Stomach smooth muscle (tissue), 2 donors: ENCODE data around the gene TSPAN17.
A peak's percentile ranks its signal among the peaks of the same experiment; 100 is the strongest.

ENCODE experiments used
- H3K27ac ChIP-seq: one replicate; pipeline ENCODE4 v1.7.0; 2013; ENCODE audit warnings: mild to moderate bottlenecking, low read length, inconsistent platforms
- H3K27me3 ChIP-seq, 2 donors: one replicate each; pipeline ENCODE4 v1.7.0; 2013; ENCODE audit warnings: low read length in 2 of 2; ENCODE audit not compliant: insufficient read depth in 2 of 2, control insufficient read depth in 1 of 2
- H3K36me3 ChIP-seq, 2 donors: one replicate each; pipeline ENCODE4 v1.7.0; 2013; ENCODE audit warnings: low read length in 2 of 2; ENCODE audit not compliant: control insufficient read depth in 2 of 2, insufficient read depth in 2 of 2
- H3K4me1 ChIP-seq: one replicate; pipeline ENCODE4 v1.7.0; 2013; ENCODE audit warnings: low read length; ENCODE audit not compliant: control insufficient read depth, insufficient read depth
- H3K4me3 ChIP-seq, 2 donors: one replicate each; pipeline ENCODE4 v1.7.0; 2013; ENCODE audit warnings: low read length in 2 of 2
- H3K9ac ChIP-seq, 2 donors: one replicate each; pipeline ENCODE4 v1.7.0; 2013; ENCODE audit warnings: low read length in 2 of 2, mild to moderate bottlenecking in 1 of 2
- H3K9me3 ChIP-seq, 2 donors: one replicate each; pipeline ENCODE4 v1.7.0; 2013; ENCODE audit warnings: low read length in 2 of 2; ENCODE audit not compliant: control insufficient read depth in 2 of 2
- donor health status: healthy.
- donor health status: Pancreatic carcinoma.

TSPAN17 gene

DNA sequence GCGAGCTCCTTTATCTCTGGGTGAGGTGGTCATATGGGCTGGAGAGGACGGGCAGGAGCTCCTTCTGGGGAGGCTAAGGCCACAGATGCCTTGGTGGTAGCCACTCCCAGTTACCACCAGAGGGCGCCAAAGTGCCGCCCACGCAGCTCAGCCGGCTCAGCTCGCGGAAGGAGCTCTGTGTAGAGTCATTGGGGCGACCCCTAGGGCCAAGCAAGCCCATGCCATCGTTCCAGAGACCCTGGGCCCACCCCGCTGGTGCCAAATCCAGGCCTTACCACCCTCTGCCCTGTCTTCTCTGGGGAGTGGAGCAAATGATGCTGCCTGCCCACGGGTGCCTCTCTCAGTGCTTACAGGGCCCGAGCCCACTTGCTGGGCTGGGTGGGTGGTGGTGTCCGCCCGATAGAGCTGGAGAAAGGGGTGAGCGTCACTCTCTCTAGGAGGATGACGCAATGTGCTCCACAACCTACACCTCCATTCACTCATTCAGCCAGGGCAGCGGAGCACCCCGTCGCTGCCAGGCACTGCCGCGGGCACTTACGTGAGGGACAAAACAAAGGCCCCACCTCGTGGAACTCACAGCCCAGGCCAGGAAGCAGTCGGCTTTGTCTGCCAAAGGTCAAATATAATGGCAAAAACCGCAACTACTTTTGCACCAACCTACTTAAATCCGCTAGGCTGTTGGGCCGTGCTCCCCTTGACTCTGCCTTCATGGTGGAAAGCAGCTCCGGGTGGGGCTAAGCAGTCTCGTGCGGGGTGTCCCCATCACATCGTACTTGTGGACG, 13.8 kb downstream of the TSPAN17 start:
- Histone ChIP-seq H3K36me3 (peaks cover 0 to 5% of the 10 kb centered on the region in 2 donors), H3K27me3 (peaks cover 15 to 19% of the 10 kb centered on the region in 2 donors), H3K27ac (no peak overlapping the region), H3K4me3 (peak overlapping the region in 1 of 2 donors; percentile 22), H3K4me1 (peaks cover 14% of the 10 kb centered on the region), H3K9ac (no peak overlapping the region), H3K9me3 (no peaks in the 10 kb centered on the region)

- peaks cover 15 to 19% of the 10 kb centered on the region in 2 donors for H3K27me3 ChIP-seq
- H3K36me3 ChIP-seq, result peaks cover 0 to 5% of the 10 kb centered on the region in 2 donors
- H3K27ac ChIP-seq, result no peak overlapping the region
- H3K4me3 ChIP-seq, result no peak overlapping the region
- H3K4me1 ChIP-seq, result peaks cover 14% of the 10 kb centered on the region
- H3K9ac ChIP-seq, result no peak overlapping the region
- H3K9me3 ChIP-seq, result no peaks in the 10 kb centered on the region
These were observed 14.4 kb downstream of the TSPAN17 start for GRCh38 chr5:176661676-176662075.

DNA sequence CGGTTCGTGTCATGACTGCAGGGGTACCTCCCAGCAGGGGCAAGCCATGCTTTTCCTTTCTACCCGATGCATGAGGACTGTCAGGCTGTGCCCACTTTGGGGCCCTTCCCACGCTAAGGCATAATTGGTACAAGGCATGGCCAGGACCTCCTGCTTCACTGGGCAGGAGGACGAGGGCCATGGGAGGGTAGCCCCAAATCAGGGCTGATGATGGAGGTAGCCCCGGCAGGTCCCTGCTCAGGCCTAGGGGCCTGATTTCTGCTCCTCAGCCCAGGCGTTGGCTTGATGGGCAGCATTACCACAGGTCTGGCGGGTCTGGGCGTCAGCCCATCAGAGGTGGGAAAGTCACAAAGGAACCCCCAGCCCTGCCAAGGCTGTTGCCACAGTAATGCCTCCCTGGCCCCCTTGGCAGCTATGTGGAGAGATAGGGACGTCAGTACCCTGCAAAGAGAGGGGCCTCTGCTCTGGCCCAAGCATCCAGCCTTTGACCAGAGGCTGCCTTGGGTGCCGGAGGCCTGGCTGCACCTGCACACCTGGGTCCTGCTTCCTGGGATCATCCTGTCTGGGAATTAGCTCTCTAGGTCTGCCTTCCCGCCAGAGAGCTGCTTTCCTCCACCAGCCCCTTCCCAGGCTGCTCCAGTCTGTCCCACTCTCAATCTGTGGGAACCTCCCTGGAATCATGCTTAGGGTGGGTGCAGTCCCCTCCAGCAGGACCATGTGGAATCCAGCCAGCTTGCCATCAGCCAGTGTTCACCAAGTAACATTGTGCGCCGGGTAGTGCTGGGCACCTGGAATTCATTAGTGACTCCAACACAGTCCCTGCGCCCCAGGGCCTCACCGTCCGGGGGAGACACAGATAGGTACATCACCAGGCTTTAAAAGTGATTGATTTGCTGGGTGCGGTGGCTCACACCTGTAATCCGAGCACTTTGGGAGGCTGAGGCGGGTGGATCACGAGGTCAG, 15.4 kb downstream of the TSPAN17 start:
- no peak overlapping the region for H3K4me3 ChIP-seq
- no peak overlapping the region for H3K27ac ChIP-seq
- H3K9ac ChIP-seq, result no peak overlapping the region
- H3K9me3 ChIP-seq, result no peaks in the 10 kb centered on the region
- no peaks in the 10 kb centered on the region for H3K36me3 ChIP-seq
- H3K4me1 ChIP-seq, result peaks cover 14% of the 10 kb centered on the region
- peaks cover 15 to 19% of the 10 kb centered on the region in 2 donors for H3K27me3 ChIP-seq

DNA sequence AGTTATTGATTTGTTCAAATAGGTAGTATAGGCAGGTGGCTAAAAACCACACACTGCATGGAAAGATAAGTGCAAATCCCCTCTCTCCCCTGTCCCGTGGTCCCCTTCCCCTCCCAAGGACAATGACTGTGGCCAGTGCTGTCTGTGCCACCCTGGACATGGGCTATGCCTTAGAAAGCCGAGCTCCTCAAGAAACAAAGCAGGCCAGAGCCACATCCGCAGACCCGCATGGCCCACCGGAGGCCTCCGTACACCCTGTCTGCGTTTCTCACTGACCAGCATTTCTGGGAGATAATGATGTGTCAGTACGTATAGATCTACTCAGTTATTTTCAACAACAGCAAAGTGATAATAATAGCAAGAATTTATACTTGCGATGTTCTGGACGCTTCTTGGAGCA, 16.3 kb downstream of the TSPAN17 start:
- Histone ChIP-seq H3K9me3 (no peaks in the 10 kb centered on the region), H3K4me3 (no peak overlapping the region), H3K36me3 (no peaks in the 10 kb centered on the region), H3K4me1 (peaks cover 9% of the 10 kb centered on the region), H3K9ac (no peak overlapping the region), H3K27me3 (peaks cover 15 to 22% of the 10 kb centered on the region in 2 donors), H3K27ac (no peak overlapping the region)

DNA sequence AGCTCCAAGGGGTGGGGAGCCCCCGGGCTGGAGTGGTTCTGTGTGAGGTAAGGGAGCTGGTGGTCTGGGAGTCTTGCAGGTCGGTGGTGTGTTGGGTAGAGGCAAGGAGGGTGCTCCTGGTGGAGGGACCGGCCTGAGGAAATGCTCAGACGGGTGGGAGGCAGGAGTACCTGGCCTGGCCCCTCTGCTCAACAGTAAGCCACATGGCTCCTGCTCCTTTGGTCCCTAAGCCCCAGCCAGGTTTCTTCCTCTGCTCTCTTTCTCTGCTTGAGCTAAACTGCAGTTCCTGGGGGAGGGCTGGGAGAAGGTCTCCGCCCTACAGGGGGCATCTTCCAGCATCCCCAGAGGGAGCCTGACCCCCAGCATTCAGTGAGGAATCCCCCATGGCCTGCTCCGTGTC, 17.2 kb downstream of the TSPAN17 start:
- Histone ChIP-seq H3K27ac (no peak overlapping the region), H3K4me3 (no peak overlapping the region), H3K36me3 (no peaks in the 10 kb centered on the region), H3K9ac (no peak overlapping the region), H3K4me1 (peaks cover 4% of the 10 kb centered on the region), H3K27me3 (peaks cover 18 to 22% of the 10 kb centered on the region in 2 donors), H3K9me3 (no peaks in the 10 kb centered on the region)

- Histone ChIP-seq H3K27me3 (peaks cover 19 to 22% of the 10 kb centered on the region in 2 donors), H3K4me1 (peaks cover 4% of the 10 kb centered on the region), H3K9ac (no peak overlapping the region), H3K36me3 (no peaks in the 10 kb centered on the region), H3K27ac (no peak overlapping the region), H3K4me3 (no peak overlapping the region), H3K9me3 (no peaks in the 10 kb centered on the region)
These were observed 17.6 kb downstream of the TSPAN17 start for GRCh38 chr5:176664886-176665285.

- H3K4me1 ChIP-seq, result peaks cover 4% of the 10 kb centered on the region
- H3K27ac ChIP-seq, result no peak overlapping the region
- H3K27me3 ChIP-seq, result peaks cover 21 to 26% of the 10 kb centered on the region in 2 donors
- H3K9ac ChIP-seq, result no peak overlapping the region
- no peaks in the 10 kb centered on the region for H3K9me3 ChIP-seq
- no peaks in the 10 kb centered on the region for H3K36me3 ChIP-seq
- H3K4me3 ChIP-seq, result no peak overlapping the region
These were observed 18.2 kb downstream of the TSPAN17 start for GRCh38 chr5:176665517-176665916.

DNA sequence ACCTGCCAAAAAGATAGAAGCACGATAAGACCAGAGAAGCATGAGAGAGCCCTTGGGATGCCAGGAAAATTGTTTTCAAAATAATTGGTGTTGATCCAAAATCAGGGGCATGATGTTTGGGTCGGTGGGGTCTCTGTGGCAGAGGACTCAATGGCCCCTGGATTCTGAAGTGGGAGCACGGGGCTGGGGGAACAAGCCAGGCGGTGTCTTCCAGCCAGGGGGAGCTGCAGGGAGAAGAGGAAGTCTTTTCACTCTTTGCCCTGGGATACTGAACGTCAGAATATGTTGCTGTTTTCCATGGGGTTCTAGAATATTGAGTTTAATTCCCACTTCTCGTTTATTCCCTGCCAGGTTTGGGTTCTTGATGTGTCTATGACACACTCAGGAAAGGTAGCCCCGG, 20.4 kb downstream of the TSPAN17 start:
- no peak overlapping the region for H3K4me3 ChIP-seq
- no peak overlapping the region for H3K27ac ChIP-seq
- no peaks in the 10 kb centered on the region for H3K4me1 ChIP-seq
- peaks cover 28 to 33% of the 10 kb centered on the region in 2 donors for H3K27me3 ChIP-seq
- H3K36me3 ChIP-seq, result no peaks in the 10 kb centered on the region
- H3K9ac ChIP-seq, result no peak overlapping the region
- no peaks in the 10 kb centered on the region for H3K9me3 ChIP-seq

GRCh38 chr5:176670449-176670848, 23.2 kb downstream of the TSPAN17 start:
- Histone ChIP-seq H3K36me3 (no peaks in the 10 kb centered on the region), H3K27ac (no peak overlapping the region), H3K4me3 (no peak overlapping the region), H3K9me3 (no peaks in the 10 kb centered on the region), H3K27me3 (peaks cover 15 to 17% of the 10 kb centered on the region in 2 donors), H3K9ac (no peak overlapping the region), H3K4me1 (no peaks in the 10 kb centered on the region)

DNA sequence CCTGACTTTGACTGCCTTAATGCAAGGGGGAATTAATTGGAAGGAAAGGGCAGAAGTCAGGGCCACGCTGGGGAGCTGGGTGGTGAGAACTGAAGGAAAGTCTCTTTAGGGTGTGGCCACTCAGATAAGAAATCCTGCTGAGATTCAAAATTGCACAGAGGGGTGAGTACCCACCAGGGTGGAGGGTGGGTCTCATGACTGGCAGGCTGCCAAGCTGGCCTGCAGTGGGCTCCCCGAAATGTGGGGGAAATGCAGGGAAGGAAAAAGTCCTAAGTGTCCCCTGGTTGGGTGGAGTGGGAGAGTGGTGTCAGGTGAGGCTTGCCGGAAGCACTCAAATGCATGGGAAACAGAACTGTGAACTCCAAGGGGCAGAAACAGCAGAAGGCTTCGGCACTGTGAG, 24.1 kb downstream of the TSPAN17 start:
- no peaks in the 10 kb centered on the region for H3K9me3 ChIP-seq
- no peak overlapping the region for H3K4me3 ChIP-seq
- H3K27ac ChIP-seq, result no peak overlapping the region
- no peak overlapping the region for H3K9ac ChIP-seq
- no peaks in the 10 kb centered on the region for H3K36me3 ChIP-seq
- peaks cover 13 to 14% of the 10 kb centered on the region in 2 donors for H3K27me3 ChIP-seq
- H3K4me1 ChIP-seq, result no peaks in the 10 kb centered on the region
